ENCODE data around the gene STK32B.
"Not testable (repeated sequence)": the region's sequence is repeated elsewhere in the genome, so short reads cannot be mapped to it uniquely, and the experiment has no call there.

The STK32B gene

GRCh38 chr4:5443976-5444802 is 392.9 kb downstream of the STK32B start:
- not testable (repeated sequence) for H3K36me3 Mint-ChIP-seq (ENCODE audit: low read depth); H3K27ac Mint-ChIP-seq; H3K4me3 Mint-ChIP-seq; H3K27me3 Mint-ChIP-seq (ENCODE audit: low read depth); H3K9me3 Mint-ChIP-seq; H3K4me1 Mint-ChIP-seq (ENCODE audit: low read depth); DNase-seq (ENCODE audit: low spot score)

- Mint-ChIP-seq H3K4me3 (no peak overlapping the region), H3K27ac (no peak overlapping the region), H3K27me3 (ENCODE audit: low read depth) (no peaks in the 10 kb centered on the region), H3K4me1 (ENCODE audit: low read depth) (no peaks in the 10 kb centered on the region), H3K9me3 (peaks cover 5% of the 10 kb centered on the region), H3K36me3 (ENCODE audit: low read depth) (no peaks in the 10 kb centered on the region)
- DNase-seq (ENCODE audit: low spot score) = no peak
Measured at GRCh38 chr4:5444918-5445517, 393.7 kb downstream of the STK32B start.

- Mint-ChIP-seq H3K4me3 (no peak overlapping the region), H3K9me3 (peaks cover 5% of the 10 kb centered on the region), H3K4me1 (ENCODE audit: low read depth) (no peaks in the 10 kb centered on the region), H3K36me3 (ENCODE audit: low read depth) (no peaks in the 10 kb centered on the region), H3K27ac (no peak overlapping the region), H3K27me3 (ENCODE audit: low read depth) (no peaks in the 10 kb centered on the region)
- DNase-seq (ENCODE audit: low spot score) = no peak
Measured at GRCh38 chr4:5446595-5447226, 395.4 kb downstream of the STK32B start.

GRCh38 chr4:5447755-5448154 is 396.5 kb downstream of the STK32B start:
- no peaks in the 10 kb centered on the region for H3K36me3 Mint-ChIP-seq (ENCODE audit: low read depth)
- peaks cover 5% of the 10 kb centered on the region for H3K9me3 Mint-ChIP-seq
- no peak overlapping the region for H3K27ac Mint-ChIP-seq
- no peaks in the 10 kb centered on the region for H3K4me1 Mint-ChIP-seq (ENCODE audit: low read depth)
- no peak for DNase-seq (ENCODE audit: low spot score)
- no peaks in the 10 kb centered on the region for H3K27me3 Mint-ChIP-seq (ENCODE audit: low read depth)
- no peak overlapping the region for H3K4me3 Mint-ChIP-seq

- Mint-ChIP-seq H3K27me3 (ENCODE audit: low read depth) (no peaks in the 10 kb centered on the region), H3K4me3 (no peak overlapping the region), H3K9me3 (peaks cover 5% of the 10 kb centered on the region), H3K27ac (no peak overlapping the region), H3K4me1 (ENCODE audit: low read depth) (no peaks in the 10 kb centered on the region), H3K36me3 (ENCODE audit: low read depth) (no peaks in the 10 kb centered on the region)
- no peak for DNase-seq (ENCODE audit: low spot score)
Measured at GRCh38 chr4:5448221-5448620, 396.9 kb downstream of the STK32B start.

GRCh38 chr4:5451243-5451642 is 400.0 kb downstream of the STK32B start:
- Mint-ChIP-seq H3K4me1 (ENCODE audit: low read depth) (no peaks in the 10 kb centered on the region), H3K27ac (no peak overlapping the region), H3K27me3 (ENCODE audit: low read depth) (no peaks in the 10 kb centered on the region), H3K36me3 (ENCODE audit: low read depth) (no peaks in the 10 kb centered on the region), H3K9me3 (no peaks in the 10 kb centered on the region), H3K4me3 (no peak overlapping the region)
- DNase-seq (ENCODE audit: low spot score) = no peak

- no peaks in the 10 kb centered on the region for H3K9me3 Mint-ChIP-seq
- no peaks in the 10 kb centered on the region for H3K27me3 Mint-ChIP-seq (ENCODE audit: low read depth)
- no peak overlapping the region for H3K4me3 Mint-ChIP-seq
- DNase-seq (ENCODE audit: low spot score) = no peak
- no peak overlapping the region for H3K27ac Mint-ChIP-seq
- H3K36me3 Mint-ChIP-seq (ENCODE audit: low read depth) = no peaks in the 10 kb centered on the region
- no peaks in the 10 kb centered on the region for H3K4me1 Mint-ChIP-seq (ENCODE audit: low read depth)
Measured at GRCh38 chr4:5452156-5452555, 400.9 kb downstream of the STK32B start.

GRCh38 chr4:5455003-5455585 is 403.8 kb downstream of the STK32B start:
- Mint-ChIP-seq H3K36me3 (ENCODE audit: low read depth) (no peaks in the 10 kb centered on the region), H3K4me1 (ENCODE audit: low read depth) (no peaks in the 10 kb centered on the region), H3K27ac (no peak overlapping the region), H3K27me3 (ENCODE audit: low read depth) (no peaks in the 10 kb centered on the region), H3K9me3 (no peaks in the 10 kb centered on the region), H3K4me3 (no peak overlapping the region)
- DNase-seq (ENCODE audit: low spot score) = no peak

- no peaks in the 10 kb centered on the region for H3K27me3 Mint-ChIP-seq (ENCODE audit: low read depth)
- H3K27ac Mint-ChIP-seq = no peak overlapping the region
- no peak overlapping the region for H3K4me3 Mint-ChIP-seq
- DNase-seq (ENCODE audit: low spot score) = no peak
- H3K36me3 Mint-ChIP-seq (ENCODE audit: low read depth) = no peaks in the 10 kb centered on the region
- no peaks in the 10 kb centered on the region for H3K4me1 Mint-ChIP-seq (ENCODE audit: low read depth)
- no peaks in the 10 kb centered on the region for H3K9me3 Mint-ChIP-seq
Measured at GRCh38 chr4:5456296-5456845, 405.1 kb downstream of the STK32B start.

GRCh38 chr4:5458676-5459075 is 407.4 kb downstream of the STK32B start:
- Mint-ChIP-seq H3K9me3 (no peaks in the 10 kb centered on the region), H3K27me3 (ENCODE audit: low read depth) (no peaks in the 10 kb centered on the region), H3K36me3 (ENCODE audit: low read depth) (no peaks in the 10 kb centered on the region), H3K27ac (no peak overlapping the region), H3K4me3 (no peak overlapping the region), H3K4me1 (ENCODE audit: low read depth) (no peaks in the 10 kb centered on the region)
- DNase-seq (ENCODE audit: low spot score) = no peak

- no peak overlapping the region for H3K27ac Mint-ChIP-seq
- H3K36me3 Mint-ChIP-seq (ENCODE audit: low read depth) = no peaks in the 10 kb centered on the region
- DNase-seq (ENCODE audit: low spot score) = no peak
- H3K27me3 Mint-ChIP-seq (ENCODE audit: low read depth) = no peaks in the 10 kb centered on the region
- H3K4me1 Mint-ChIP-seq (ENCODE audit: low read depth) = no peaks in the 10 kb centered on the region
- no peaks in the 10 kb centered on the region for H3K9me3 Mint-ChIP-seq
- H3K4me3 Mint-ChIP-seq = no peak overlapping the region
Measured at GRCh38 chr4:5459236-5459635, 408.0 kb downstream of the STK32B start.

- DNase-seq (ENCODE audit: low spot score) = no peak
- no peaks in the 10 kb centered on the region for H3K27me3 Mint-ChIP-seq (ENCODE audit: low read depth)
- H3K36me3 Mint-ChIP-seq (ENCODE audit: low read depth) = no peaks in the 10 kb centered on the region
- H3K9me3 Mint-ChIP-seq = no peaks in the 10 kb centered on the region
- no peaks in the 10 kb centered on the region for H3K4me1 Mint-ChIP-seq (ENCODE audit: low read depth)
- no peak overlapping the region for H3K4me3 Mint-ChIP-seq
- no peak overlapping the region for H3K27ac Mint-ChIP-seq
Measured at GRCh38 chr4:5460106-5460801, 409.0 kb downstream of the STK32B start.

GRCh38 chr4:5461477-5461876 is 410.2 kb downstream of the STK32B start:
- H3K36me3 Mint-ChIP-seq (ENCODE audit: low read depth) = no peaks in the 10 kb centered on the region
- H3K27ac Mint-ChIP-seq = no peak overlapping the region
- H3K4me1 Mint-ChIP-seq (ENCODE audit: low read depth) = no peaks in the 10 kb centered on the region
- no peak overlapping the region for H3K4me3 Mint-ChIP-seq
- no peaks in the 10 kb centered on the region for H3K9me3 Mint-ChIP-seq
- DNase-seq (ENCODE audit: low spot score) = no peak
- H3K27me3 Mint-ChIP-seq (ENCODE audit: low read depth) = no peaks in the 10 kb centered on the region
